Kidney epithelial cell (primary cell): ENCODE measurements around the gene MTHFD1. TPM values are rescaled to one million over a fixed set of nuclear protein-coding genes. Genes with fewer than 3 reads are reported as not detected.

Source experiments
- DNase-seq: peaks from one replicate; pipeline ENCODE4 v3.0.0-alpha.2; 2010; ENCODE audit warnings: low read depth
- H3K27me3 ChIP-seq: 2 replicates; pipeline ENCODE4 v1.6.0; 2011; ENCODE audit warnings: low read length; ENCODE audit not compliant: control insufficient read depth, insufficient read depth
- H3K36me3 ChIP-seq: 2 replicates; pipeline ENCODE4 v1.5.1; 2011; ENCODE audit warnings: low read length; ENCODE audit not compliant: control insufficient read depth, insufficient read depth
- H3K4me3 ChIP-seq: 2 replicates; pipeline ENCODE4 v1.5.1; 2011; ENCODE audit warnings: low read depth, mild to moderate bottlenecking, control low read depth, low read length
- CTCF ChIP-seq: IDR thresholded peaks from 2 replicates; pipeline ENCODE4 v1.5.1; 2011; ENCODE audit warnings: mild to moderate bottlenecking, moderate library complexity, low read length, control low read depth, inconsistent platforms; ENCODE audit not compliant: insufficient read depth, poor library complexity, severe bottlenecking
- total RNA-seq: library from RNA; depleted of rRNA; stranded (reverse); fragments of >200 nt; gene quantifications from 2 replicates; pipeline ENCODE4 v1.2.3, GENCODE V29; 2015

MTHFD1 gene
- total RNA-seq, 1 donor from 2014 or later = 44.4 TPM

- no peak for TF ChIP-seq CTCF
- Histone ChIP-seq H3K27me3 (no peaks in the 10 kb centered on the region), H3K36me3 (peaks cover 2% of the 10 kb centered on the region), H3K4me3 (no peak overlapping the region)
- no peak for DNase-seq
These were observed 59.9 kb downstream of the MTHFD1 start for GRCh38 chr14:64447876-64448670.

- Histone ChIP-seq H3K27me3 (no peaks in the 10 kb centered on the region), H3K4me3 (no peak overlapping the region), H3K36me3 (peaks cover 2% of the 10 kb centered on the region)
- no peak for TF ChIP-seq CTCF
- DNase-seq = no peak
These were observed 62.1 kb downstream of the MTHFD1 start for GRCh38 chr14:64450255-64450654.

GRCh38 chr14:64454671-64455070 is 66.5 kb downstream of the MTHFD1 start:
- no peak for TF ChIP-seq CTCF
- no peak for DNase-seq
- peaks cover 2% of the 10 kb centered on the region for H3K36me3 ChIP-seq

GRCh38 chr14:64459405-64460136 is 71.4 kb downstream of the MTHFD1 start:
- no peak for DNase-seq
- no peak for TF ChIP-seq CTCF
- no peaks in the 10 kb centered on the region for H3K27me3 ChIP-seq
- no peak overlapping the region for H3K4me3 ChIP-seq
- peaks cover 2% of the 10 kb centered on the region for H3K36me3 ChIP-seq

More at GRCh38 chr14:64454671-64455070, 66.5 kb downstream of the MTHFD1 start:
- no peaks in the 10 kb centered on the region for H3K27me3 ChIP-seq
- no peak overlapping the region for H3K4me3 ChIP-seq

- no peak for DNase-seq
- no peak for TF ChIP-seq CTCF
- Histone ChIP-seq H3K36me3 (peaks cover 1% of the 10 kb centered on the region), H3K4me3 (no peak overlapping the region), H3K27me3 (no peaks in the 10 kb centered on the region)
These were observed 73.1 kb downstream of the MTHFD1 start for GRCh38 chr14:64461221-64461620.
